22Rv1 (cell line): Measurements from ENCODE around the gene TEDC1.
"Not testable (repeated sequence)": the region's sequence is repeated elsewhere in the genome, so short reads cannot be mapped to it uniquely, and the experiment has no call there.

Source experiments
- ZFX ChIP-seq: fragments of 450-650 bp; IDR thresholded peaks from 2 replicates; pipeline ENCODE4 v1.6.1; 2017; ENCODE audit warnings: antibody characterized with exemption, borderline replicate concordance
- TF ChIP-seq, protein P1 (sequence below): fragments of 450-650 bp; IDR thresholded peaks from 2 replicates; pipeline ENCODE4 v1.5.1; 2017; ENCODE audit warnings: mild to moderate bottlenecking

DNA sequence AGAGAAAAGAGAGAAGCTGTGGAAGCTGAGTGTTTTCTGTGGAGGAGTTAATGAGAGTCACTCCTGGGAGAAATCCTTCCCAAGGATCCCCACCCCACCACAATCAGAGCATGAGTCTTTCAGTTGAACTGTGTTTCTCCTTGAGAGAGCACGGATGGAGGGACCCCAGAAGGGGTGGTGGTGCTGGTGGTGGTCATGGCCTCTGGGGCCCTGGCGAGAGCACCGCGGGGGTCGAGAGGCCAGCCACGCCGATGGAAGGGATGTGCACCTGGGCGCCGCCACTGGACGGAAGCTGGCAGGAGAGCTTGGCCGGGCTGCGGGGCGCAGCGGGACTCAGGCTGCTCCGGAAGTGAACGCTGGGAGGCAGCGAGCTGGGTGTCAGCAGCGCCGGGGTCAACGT lies 55.4 kb downstream of the TEDC1 start:
- TF ChIP-seq, protein P1, sequence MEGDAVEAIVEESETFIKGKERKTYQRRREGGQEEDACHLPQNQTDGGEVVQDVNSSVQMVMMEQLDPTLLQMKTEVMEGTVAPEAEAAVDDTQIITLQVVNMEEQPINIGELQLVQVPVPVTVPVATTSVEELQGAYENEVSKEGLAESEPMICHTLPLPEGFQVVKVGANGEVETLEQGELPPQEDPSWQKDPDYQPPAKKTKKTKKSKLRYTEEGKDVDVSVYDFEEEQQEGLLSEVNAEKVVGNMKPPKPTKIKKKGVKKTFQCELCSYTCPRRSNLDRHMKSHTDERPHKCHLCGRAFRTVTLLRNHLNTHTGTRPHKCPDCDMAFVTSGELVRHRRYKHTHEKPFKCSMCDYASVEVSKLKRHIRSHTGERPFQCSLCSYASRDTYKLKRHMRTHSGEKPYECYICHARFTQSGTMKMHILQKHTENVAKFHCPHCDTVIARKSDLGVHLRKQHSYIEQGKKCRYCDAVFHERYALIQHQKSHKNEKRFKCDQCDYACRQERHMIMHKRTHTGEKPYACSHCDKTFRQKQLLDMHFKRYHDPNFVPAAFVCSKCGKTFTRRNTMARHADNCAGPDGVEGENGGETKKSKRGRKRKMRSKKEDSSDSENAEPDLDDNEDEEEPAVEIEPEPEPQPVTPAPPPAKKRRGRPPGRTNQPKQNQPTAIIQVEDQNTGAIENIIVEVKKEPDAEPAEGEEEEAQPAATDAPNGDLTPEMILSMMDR = not testable (repeated sequence)
- TF ChIP-seq ZFX = not testable (repeated sequence)
